Activated naive CD8-positive, alpha-beta T cell treated with anti-CD3 and anti-CD28 coated beads, Interleukin-2, amount 50 U/mL, for 16 hours (primary cell): ENCODE results near the gene FRMPD2.
"Not testable (repeated sequence)": the region's sequence is repeated elsewhere in the genome, so short reads cannot be mapped to it uniquely, and the experiment has no call there.

ENCODE experiments used
- DNase-seq: peaks from one replicate; pipeline ENCODE4 v3.0.0-alpha.2; 2020; ENCODE audit warnings: low read depth, low spot score

Gene FRMPD2

GRCh38 chr10:48205918-48206317 is 68.6 kb downstream of the FRMPD2 start:
- no peak for DNase-seq

GRCh38 chr10:48199580-48200377 is 74.7 kb downstream of the FRMPD2 start:
- DNase-seq, result no peak

- DNase-seq, result no peak
Measured at GRCh38 chr10:48197236-48197899, 77.1 kb downstream of the FRMPD2 start.

- no peak for DNase-seq
Measured at GRCh38 chr10:48195803-48196202, 78.7 kb downstream of the FRMPD2 start.

GRCh38 chr10:48194830-48195229 is 79.7 kb downstream of the FRMPD2 start:
- no peak for DNase-seq

GRCh38 chr10:48193556-48193955 is 80.9 kb downstream of the FRMPD2 start:
- DNase-seq, result no peak

- no peak for DNase-seq
Measured at GRCh38 chr10:48192881-48193450, 81.5 kb downstream of the FRMPD2 start.

- no peak for DNase-seq
Measured at GRCh38 chr10:48187713-48188485, 86.6 kb downstream of the FRMPD2 start.

GRCh38 chr10:48187126-48187525 is 87.4 kb downstream of the FRMPD2 start:
- DNase-seq, result no peak

GRCh38 chr10:48186264-48186804 is 88.2 kb downstream of the FRMPD2 start:
- not testable (repeated sequence) for DNase-seq

GRCh38 chr10:48184224-48184623 is 90.3 kb downstream of the FRMPD2 start:
- DNase-seq, result no peak

GRCh38 chr10:48172715-48173114 is 101.8 kb downstream of the FRMPD2 start:
- not testable (repeated sequence) for DNase-seq

GRCh38 chr10:48160670-48161069 is 113.8 kb downstream of the FRMPD2 start:
- not testable (repeated sequence) for DNase-seq

- DNase-seq, result not testable (repeated sequence)
Measured at GRCh38 chr10:48160163-48160562, 114.3 kb downstream of the FRMPD2 start.

- not testable (repeated sequence) for DNase-seq
Measured at GRCh38 chr10:48154211-48155140, 120.0 kb downstream of the FRMPD2 start.

- not testable (repeated sequence) for DNase-seq
Measured at GRCh38 chr10:48147643-48148042, 126.9 kb downstream of the FRMPD2 start.

- not testable (repeated sequence) for DNase-seq
Measured at GRCh38 chr10:48143721-48144642, 130.5 kb downstream of the FRMPD2 start.

GRCh38 chr10:48140949-48141348 is 133.5 kb downstream of the FRMPD2 start:
- DNase-seq, result not testable (repeated sequence)
